HL-60 (cell line): ENCODE measurements around the gene PXDN.

ENCODE experiments used
- TF ChIP-seq, protein P1 (sequence below): IDR thresholded peaks from 2 replicates; pipeline ENCODE4 v1.6.1; 2012; ENCODE audit warnings: low read depth; ENCODE audit not compliant: insufficient replicate concordance
- TF ChIP-seq, protein P2 (sequence below): IDR thresholded peaks from one replicate; pipeline ENCODE4 v1.5.1; 2011; ENCODE audit warnings: low read length, control low read depth, inconsistent platforms; ENCODE audit not compliant: insufficient read depth

DNA sequence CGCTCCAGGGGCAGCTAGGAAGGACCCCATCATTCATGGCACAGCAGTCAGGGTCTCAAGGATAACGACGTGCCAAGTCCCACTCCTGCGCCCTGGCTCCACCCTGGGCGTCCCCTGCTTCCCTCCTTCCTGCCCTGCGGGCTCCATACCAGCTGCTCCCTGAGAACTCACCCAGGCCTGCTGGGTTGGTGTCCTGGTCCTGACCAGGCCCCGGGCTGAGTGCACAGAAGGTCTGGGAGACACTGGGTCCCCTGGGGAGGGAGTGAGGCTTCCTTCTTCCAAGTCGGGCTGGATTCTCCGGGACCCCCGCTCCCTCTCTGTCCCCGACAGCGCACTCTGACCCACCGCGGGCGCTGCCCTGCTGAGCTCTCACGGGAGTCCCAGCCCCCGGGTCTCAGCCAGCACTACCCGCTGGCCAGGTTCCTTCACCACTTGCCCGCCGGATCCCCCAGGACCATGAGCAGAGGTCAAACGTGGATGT is 160.2 kb downstream of the PXDN start:
- TF ChIP-seq, protein P1, sequence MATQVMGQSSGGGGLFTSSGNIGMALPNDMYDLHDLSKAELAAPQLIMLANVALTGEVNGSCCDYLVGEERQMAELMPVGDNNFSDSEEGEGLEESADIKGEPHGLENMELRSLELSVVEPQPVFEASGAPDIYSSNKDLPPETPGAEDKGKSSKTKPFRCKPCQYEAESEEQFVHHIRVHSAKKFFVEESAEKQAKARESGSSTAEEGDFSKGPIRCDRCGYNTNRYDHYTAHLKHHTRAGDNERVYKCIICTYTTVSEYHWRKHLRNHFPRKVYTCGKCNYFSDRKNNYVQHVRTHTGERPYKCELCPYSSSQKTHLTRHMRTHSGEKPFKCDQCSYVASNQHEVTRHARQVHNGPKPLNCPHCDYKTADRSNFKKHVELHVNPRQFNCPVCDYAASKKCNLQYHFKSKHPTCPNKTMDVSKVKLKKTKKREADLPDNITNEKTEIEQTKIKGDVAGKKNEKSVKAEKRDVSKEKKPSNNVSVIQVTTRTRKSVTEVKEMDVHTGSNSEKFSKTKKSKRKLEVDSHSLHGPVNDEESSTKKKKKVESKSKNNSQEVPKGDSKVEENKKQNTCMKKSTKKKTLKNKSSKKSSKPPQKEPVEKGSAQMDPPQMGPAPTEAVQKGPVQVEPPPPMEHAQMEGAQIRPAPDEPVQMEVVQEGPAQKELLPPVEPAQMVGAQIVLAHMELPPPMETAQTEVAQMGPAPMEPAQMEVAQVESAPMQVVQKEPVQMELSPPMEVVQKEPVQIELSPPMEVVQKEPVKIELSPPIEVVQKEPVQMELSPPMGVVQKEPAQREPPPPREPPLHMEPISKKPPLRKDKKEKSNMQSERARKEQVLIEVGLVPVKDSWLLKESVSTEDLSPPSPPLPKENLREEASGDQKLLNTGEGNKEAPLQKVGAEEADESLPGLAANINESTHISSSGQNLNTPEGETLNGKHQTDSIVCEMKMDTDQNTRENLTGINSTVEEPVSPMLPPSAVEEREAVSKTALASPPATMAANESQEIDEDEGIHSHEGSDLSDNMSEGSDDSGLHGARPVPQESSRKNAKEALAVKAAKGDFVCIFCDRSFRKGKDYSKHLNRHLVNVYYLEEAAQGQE, result no peak
- TF ChIP-seq, protein P2, sequence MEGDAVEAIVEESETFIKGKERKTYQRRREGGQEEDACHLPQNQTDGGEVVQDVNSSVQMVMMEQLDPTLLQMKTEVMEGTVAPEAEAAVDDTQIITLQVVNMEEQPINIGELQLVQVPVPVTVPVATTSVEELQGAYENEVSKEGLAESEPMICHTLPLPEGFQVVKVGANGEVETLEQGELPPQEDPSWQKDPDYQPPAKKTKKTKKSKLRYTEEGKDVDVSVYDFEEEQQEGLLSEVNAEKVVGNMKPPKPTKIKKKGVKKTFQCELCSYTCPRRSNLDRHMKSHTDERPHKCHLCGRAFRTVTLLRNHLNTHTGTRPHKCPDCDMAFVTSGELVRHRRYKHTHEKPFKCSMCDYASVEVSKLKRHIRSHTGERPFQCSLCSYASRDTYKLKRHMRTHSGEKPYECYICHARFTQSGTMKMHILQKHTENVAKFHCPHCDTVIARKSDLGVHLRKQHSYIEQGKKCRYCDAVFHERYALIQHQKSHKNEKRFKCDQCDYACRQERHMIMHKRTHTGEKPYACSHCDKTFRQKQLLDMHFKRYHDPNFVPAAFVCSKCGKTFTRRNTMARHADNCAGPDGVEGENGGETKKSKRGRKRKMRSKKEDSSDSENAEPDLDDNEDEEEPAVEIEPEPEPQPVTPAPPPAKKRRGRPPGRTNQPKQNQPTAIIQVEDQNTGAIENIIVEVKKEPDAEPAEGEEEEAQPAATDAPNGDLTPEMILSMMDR, result no peak
